NCI-H510A (cell line): ENCODE measurements around the gene SYNE4.
"Not testable (repeated sequence)": the region's sequence is repeated elsewhere in the genome, so short reads cannot be mapped to it uniquely, and the experiment has no call there.

Experiments
- DNase-seq: peaks from one replicate; lab custom pipeline; 2025; lab: John Stamatoyannopoulos, UW

Gene SYNE4

DNA sequence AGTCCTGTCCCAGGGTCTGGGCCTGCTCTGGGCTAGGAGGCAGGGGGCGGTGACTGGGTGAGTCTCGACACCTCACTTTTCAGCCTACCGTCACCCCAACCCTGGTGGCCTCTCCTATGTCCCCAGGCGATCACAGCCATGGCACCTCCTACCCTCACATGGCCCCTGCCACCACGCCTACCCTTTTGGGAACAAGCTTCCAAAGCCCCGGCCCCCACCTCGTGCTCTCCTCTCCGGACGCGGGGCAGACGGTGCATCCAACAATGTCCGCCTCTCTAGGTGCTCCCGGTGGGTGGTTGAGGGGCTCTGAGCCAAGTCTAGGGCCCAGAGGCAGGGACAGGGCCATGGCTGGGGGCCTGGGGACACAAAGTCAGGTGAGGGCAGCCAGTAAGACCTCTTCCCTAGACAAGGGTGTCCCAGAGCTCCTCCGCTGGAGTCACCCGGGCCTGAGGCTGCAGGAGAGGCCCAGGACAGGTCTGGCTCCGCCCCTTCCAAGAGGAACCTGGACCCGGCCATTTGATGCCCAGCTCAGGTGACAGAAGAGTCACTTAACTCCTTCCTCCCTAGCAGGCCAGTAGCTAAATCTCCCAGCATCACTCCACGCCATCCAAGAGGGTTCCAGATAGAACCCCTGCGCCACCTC lies at the start of gene SYNE4:
Gene SYNE4 (minus strand): TSS at position 478 of the 643 bp plus-strand sequence. CDS start 132 bp downstream, at position 346.
- peak; percentile 72 for DNase-seq

DNA sequence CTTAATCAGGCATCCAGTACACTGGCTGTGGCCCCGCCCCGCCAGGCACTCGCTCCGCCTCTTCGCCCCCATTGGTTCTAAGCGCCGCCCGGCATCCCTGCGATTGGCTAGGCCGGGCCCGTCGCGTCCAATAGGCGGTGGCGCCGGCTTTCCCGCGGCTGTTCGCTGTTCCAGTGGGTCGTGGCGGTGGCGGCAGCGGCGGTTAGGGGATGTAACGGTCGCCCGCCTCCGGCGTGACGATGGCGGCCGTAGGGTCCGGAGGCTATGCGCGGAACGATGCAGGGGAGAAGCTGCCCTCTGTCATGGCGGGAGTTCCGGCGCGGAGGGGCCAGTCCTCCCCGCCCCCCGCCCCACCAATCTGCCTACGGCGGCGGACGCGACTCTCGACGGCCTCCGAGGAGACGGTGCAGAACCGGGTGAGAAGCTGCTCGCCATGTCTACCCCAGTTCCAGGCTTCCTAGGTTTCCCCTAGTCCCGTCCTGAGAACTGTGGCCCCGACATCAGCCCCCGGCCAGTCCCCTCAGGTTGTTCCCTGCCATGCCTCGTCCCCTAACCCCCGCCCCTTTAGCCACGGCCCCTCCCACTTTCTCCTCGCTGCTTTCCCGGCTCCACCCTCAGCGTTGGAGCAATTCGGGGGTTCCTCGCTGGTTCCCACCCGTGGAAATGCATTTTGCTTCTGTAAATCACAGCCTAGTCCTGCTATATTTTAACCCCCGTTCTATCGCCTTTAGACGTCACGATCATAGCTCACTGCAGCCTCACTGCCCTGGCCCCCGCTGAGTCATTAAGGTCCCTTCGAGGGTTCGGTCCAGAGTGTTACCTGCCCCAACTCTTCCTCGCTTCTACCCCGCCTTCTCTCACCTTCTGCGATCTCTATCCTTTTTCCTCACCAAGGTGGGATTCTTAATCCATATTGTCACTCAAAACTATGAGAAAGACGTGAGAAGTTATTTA lies 46.4 kb upstream of the SYNE4 start, which contains the start of gene WDR62:
Gene WDR62 (plus strand): TSS at position 165 of the 954 bp plus-strand sequence. CDS start 75 bp downstream, at position 240.
- DNase-seq = peak; percentile 90

DNA sequence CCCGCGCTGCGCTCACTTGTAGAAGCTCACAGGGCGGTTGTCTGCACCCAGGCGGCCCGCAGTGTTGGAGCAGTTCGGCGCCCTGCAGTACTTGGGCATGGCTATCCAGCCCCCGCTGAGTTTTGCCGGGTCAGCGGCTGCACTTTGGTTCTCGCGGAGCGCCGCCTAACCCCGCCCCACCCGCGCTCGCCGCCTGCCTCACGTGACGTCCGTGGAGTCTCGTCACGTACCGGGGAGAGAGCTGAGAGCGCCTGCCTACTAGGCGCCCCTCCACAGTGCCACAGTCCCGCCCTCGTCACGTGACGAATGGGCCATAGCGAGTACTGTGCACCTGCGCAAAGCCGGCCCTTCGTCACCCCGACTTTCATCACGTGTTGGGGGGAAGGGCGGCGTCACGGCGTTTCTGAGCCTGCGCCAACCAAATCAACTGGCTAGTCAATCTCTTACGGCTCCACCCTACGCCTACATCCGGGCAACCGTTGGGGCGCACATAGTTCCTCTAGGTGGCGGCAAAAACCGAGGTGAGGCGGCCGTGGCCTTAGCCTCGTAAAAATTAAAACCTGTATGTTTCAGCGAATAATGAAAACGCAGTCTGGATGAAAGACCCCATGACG lies 45.6 kb upstream of the SYNE4 start, which contains the start of gene THAP8:
Gene THAP8 (minus strand): TSS at position 167 of the 614 bp plus-strand sequence. CDS start 68 bp downstream, at position 99.
- DNase-seq = peak; percentile 95

GRCh38 chr19:36051637-36052036 lies 43.0 kb upstream of the SYNE4 start:
- peak; percentile 66 for DNase-seq

- DNase-seq = no peak
These were observed 42.6 kb upstream of the SYNE4 start for GRCh38 chr19:36051236-36051635.

DNA sequence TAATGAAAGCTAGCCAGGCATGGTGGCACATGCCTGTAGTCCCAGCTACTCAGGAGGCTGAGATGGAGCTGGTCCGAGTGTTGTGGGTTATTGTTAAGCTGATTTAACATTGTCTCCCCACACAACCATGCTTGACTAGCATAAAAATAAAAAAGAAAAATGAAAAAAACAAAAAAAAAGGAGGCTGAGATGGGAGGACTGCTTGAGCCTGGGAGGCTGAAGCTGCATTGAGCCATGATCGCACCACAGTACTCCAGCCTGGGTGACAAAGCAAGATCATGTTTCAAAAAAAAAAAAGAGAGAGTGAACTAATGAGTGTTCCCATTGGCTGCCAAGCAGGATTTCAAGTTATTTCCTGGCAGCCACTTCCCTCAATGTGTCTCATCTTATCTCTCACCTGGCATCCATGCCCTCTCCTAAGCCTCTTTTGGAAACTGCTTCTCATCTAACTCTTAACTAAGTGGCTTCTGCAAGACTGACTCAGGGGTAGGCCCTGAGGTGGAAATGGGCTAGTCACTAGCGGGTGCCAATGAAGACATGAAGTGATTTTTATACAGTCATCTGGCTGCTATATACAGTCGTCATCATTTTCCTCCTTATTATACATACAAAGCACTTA lies 40.6 kb upstream of the SYNE4 start:
- peak; percentile 60 for DNase-seq

- no peak for DNase-seq
These were observed 39.2 kb upstream of the SYNE4 start for GRCh38 chr19:36047835-36048234.

GRCh38 chr19:36046443-36047050 lies 37.9 kb upstream of the SYNE4 start:
- no peak for DNase-seq

DNA sequence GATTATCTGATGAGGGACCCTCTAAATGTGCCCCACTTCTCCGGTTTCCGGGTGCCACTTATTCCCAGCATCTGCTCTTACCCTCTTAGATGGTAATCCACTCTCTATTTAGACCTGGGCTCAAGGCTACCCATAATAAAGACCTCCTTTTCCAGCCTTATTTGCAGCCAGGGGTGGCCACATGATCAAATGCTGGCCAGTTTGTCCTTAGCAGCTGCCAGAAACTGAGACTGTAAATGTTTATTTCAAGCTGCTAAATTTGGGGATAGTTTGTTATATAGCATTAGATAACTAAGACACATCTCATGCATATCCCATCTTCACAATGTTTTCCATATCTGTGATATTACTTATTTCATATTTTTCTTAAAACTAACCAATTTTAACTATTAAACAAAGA lies 35.3 kb upstream of the SYNE4 start:
- no peak for DNase-seq

DNA sequence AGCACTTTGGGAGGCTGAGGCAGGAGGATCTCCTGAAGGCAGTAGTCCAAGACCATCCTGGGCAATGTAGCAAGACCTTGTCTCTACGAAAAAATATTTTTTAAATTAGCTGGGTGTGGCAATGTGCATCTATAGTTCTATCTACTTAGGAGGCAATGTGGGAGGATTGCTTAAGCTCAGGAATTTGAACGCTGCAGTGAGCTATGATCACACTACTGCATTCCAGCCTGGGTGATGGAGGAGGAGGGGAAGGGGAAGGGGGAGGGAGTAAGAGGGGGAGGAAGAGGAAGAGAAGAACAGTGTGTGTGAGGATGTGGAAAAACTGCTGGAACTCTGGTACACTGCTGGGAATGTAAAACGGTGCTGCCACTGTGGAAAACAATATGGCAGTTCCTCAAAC lies 33.2 kb upstream of the SYNE4 start:
- no peak for DNase-seq

- DNase-seq = not testable (repeated sequence)
These were observed 32.5 kb upstream of the SYNE4 start for GRCh38 chr19:36041092-36041491.

DNA sequence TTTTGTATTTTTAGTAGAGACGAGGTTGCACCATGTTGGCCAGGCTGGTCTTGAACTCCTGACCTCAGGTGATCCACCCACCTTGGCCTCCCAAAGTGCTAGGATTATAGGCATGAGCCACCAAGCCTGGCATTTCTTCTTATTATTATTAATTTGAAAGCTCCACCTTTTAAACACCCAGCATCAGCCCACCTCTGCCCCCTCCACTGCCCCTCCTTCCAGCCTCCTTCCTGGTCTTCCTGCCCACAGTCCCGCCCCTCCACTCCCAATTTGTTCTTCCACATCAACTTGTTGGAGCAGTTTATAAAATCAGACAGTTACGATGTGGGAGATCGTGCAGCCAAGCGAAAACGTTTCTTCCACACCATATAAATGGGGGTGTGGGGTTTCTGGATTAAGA lies 31.9 kb upstream of the SYNE4 start:
- DNase-seq = no peak

DNA sequence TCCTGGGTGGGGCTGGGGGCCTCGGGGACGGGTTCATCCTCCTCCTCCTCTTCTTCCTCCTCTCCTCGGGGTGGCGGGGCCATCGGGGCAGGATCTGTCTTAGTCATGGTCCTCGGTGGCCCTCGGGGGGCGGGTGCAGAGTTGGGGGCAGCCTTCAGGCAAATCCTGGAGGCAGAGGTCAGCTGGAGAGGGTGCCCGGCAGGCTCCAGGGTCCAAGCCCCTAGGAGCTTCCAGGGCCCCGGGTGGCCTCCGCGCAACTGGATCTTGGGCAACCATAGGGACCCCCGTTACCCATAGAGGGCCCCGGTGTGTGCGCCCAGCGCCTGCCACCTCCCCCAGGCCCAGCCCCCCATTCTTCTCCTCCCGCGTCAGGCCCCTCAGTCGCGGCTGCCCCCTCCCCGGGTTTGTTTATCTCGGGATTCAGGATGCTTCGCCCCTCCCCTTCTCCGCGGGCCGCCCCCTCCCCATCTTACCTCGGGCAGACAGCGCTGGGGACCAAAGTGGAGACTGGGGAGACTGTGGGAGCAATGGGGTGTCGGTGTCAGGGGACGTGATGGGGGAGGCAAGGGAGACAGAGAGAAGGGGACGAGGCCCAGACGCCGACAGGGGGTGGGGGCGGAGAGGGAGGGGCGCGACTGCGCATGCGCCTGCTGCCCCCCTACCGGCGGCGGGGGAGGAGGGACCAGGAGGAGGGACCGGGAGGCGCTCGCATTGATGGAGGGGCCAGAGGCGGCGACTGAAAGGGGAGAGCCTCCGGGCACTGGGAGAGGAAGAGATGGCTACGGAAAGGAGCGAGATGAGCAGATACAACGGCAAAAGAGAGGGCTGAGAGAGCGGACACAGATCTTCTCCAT lies 23.9 kb upstream of the SYNE4 start, which contains the start of gene CLIP3:
Gene CLIP3 (minus strand): TSS at position 623 of the 854 bp plus-strand sequence. CDS start 516 bp downstream, at position 107.
- DNase-seq = peak; percentile 51

GRCh38 chr19:36031308-36031707 lies 22.7 kb upstream of the SYNE4 start:
- no peak for DNase-seq

- no peak for DNase-seq
These were observed 21.9 kb upstream of the SYNE4 start for GRCh38 chr19:36030264-36031148.

DNA sequence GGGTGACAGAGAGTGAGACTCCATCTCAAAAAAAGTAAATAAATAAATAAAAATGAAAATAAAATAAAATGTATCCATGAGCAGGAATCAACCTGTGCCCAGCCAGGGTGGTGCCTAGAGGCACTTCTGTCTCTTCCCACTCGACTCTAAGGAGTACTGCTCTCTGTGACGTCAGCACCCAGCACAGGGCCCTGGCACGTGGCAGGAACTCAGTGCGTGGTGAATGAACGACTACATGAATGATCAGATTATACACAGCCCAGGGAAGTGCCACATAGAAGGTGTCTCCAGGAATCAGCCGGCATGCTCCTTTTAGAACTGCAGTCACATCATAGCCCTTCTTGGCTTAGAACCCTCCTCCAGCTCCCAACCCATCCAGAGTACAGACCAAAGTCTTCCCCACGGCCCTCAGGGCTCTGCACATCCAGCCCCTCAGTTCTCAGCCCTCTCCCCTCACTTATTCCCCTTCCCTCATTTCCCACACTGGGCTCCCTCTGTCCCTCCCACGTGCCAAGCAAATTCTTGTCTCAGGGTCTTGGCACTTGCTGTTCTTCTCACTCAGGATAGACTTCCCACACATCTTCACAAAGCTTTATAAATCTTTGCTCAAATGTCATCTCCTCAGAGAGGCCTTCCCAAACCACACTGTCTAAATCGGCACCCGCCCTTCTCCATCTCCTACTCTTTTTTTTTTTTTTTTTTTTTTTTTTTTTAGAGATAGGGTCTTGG lies 19.9 kb upstream of the SYNE4 start:
- DNase-seq = no peak

GRCh38 chr19:36027696-36028095 lies 19.1 kb upstream of the SYNE4 start:
- no peak for DNase-seq

DNA sequence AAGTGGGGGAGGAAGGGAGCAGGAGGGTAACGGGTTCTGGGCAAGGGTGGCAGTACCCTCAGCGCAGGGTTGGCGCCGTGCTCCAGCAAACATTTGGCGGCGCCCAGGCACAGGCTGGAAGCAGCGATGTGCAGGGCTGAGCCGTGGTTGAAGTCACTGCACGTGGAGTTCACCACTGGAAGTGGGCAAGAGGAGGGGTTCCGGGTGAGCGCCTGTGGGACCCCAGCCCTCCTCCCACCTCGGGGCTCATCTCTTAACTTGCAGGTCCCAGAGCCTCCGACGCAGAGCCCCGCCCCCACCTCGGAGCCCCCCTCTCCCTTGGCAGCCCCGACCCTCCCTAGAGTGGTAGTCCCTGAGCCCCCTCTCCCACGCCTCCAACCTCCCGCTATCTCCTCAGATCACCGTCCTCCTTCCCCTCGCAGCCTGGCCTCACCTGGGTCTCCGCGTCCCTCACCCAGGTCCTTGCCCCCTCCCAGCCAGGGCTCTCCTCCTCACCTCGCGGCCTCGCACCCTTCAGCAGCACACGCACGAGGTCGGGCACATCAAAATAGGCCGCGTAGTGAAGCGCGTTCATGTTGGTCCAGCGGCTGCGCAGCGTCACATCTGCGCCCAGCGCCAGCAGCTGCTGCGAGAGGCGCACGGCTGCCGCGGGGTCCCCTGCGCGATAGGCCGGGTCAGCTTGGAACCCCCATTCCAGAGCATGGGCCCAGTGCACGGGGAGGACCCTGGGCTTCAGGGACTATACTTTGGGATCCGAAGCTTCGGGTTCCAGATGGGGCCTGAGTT lies 17.7 kb upstream of the SYNE4 start:
- DNase-seq = no peak
